ENCODE measurements around the gene ITGA7.

ITGA7 gene, protein sequence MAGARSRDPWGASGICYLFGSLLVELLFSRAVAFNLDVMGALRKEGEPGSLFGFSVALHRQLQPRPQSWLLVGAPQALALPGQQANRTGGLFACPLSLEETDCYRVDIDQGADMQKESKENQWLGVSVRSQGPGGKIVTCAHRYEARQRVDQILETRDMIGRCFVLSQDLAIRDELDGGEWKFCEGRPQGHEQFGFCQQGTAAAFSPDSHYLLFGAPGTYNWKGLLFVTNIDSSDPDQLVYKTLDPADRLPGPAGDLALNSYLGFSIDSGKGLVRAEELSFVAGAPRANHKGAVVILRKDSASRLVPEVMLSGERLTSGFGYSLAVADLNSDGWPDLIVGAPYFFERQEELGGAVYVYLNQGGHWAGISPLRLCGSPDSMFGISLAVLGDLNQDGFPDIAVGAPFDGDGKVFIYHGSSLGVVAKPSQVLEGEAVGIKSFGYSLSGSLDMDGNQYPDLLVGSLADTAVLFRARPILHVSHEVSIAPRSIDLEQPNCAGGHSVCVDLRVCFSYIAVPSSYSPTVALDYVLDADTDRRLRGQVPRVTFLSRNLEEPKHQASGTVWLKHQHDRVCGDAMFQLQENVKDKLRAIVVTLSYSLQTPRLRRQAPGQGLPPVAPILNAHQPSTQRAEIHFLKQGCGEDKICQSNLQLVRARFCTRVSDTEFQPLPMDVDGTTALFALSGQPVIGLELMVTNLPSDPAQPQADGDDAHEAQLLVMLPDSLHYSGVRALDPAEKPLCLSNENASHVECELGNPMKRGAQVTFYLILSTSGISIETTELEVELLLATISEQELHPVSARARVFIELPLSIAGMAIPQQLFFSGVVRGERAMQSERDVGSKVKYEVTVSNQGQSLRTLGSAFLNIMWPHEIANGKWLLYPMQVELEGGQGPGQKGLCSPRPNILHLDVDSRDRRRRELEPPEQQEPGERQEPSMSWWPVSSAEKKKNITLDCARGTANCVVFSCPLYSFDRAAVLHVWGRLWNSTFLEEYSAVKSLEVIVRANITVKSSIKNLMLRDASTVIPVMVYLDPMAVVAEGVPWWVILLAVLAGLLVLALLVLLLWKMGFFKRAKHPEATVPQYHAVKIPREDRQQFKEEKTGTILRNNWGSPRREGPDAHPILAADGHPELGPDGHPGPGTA

GRCh38 chr12:55707841-55708694, at the start of gene ITGA7:
TSS of gene ITGA7 (minus strand) at chr12:55707904. CDS start at chr12:55707682, 222 bp downstream.
- DNase-seq: peak; percentile 28

GRCh38 chr12:55755246-55755645, 47.5 kb upstream of the ITGA7 start:
- DNase-seq: no peak

- DNase-seq: no peak
Measured at GRCh38 chr12:55748230-55748993, 40.7 kb upstream of the ITGA7 start.

GRCh38 chr12:55746913-55747231, 39.2 kb upstream of the ITGA7 start:
- DNase-seq: no peak

- no peak for DNase-seq
Measured at GRCh38 chr12:55746174-55746912, 38.6 kb upstream of the ITGA7 start.

- DNase-seq: no peak
Measured at GRCh38 chr12:55745361-55746173, 37.9 kb upstream of the ITGA7 start.

DNA sequence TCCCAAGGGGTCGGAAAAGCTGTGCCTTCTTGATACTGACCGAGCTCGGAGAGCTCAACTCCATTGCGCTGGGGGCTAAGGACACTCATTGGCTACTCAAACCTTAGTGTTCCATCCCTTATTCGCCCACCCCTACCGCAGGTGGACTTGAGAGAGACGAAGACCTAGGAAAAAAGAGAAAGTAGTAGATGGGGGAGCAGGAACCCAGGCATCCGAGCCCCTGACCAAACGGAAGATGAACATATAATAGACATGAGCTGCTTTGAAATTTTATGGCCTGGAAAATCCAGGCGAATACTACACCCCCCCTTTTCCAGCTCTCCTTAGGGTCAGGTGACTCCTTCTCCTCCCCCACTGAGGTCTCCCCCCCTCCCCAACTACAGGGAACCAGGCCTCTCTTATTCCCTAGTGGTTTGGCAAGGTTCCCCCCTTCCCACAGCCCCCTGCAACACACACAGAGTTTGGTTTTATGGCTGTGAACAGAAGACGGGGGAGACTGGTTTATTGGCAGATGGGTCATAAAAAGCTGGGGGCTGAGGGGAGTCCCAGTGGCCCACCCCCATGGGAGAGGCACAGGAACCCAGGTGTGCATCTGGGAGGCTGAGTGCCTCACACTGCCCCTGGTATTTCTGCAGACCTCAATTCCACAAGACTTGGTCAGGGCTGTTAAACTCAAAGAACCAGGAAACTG, 36.8 kb upstream of the ITGA7 start:
- DNase-seq: no peak

DNA sequence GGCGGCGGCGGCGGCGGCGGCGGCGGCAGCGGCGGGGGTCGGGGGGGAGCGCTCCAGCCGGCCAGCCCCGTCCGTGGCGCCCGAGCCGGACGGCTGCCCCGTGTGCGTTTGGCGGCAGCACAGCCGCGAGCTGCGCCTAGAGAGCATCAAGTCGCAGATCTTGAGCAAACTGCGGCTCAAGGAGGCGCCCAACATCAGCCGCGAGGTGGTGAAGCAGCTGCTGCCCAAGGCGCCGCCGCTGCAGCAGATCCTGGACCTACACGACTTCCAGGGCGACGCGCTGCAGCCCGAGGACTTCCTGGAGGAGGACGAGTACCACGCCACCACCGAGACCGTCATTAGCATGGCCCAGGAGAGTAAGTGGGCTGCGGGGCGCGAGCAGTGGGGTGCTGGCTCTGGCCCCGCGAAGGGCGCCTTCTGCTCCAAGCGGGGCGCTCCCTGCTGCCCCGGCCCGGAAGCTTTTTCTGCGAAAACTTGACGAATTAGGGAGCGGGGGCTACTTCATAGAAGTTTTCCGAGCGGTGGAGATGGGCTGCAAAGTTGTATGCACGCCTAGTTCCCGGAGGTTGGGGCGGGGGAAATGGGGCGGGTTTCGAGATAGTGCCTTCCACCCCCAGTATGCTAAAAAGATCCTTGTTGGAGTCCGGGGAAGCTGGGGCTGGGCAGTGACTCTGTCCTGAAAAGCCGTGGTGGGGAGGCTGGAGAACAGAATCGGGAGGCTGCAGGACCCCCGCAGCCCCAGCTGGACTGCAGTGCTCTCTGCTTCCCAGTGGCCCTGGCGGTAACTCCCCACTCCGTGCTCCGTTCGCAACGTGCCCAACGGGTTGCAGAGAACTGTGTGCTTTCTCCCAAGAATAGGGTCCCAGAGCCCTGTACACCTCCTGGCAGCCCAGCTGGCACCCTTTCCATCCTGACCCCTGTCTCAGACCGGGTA, 36.0 kb upstream of the ITGA7 start:
- DNase-seq: peak; percentile 31

- DNase-seq: peak; percentile 76
Measured at GRCh38 chr12:55742719-55743405, 35.2 kb upstream of the ITGA7 start, which contains the start of gene GDF11. TSS of gene GDF11 (plus strand) at chr12:55743122. CDS start at chr12:55743317, 195 bp downstream.

GRCh38 chr12:55741931-55742680, 34.4 kb upstream of the ITGA7 start:
- no peak for DNase-seq

DNA sequence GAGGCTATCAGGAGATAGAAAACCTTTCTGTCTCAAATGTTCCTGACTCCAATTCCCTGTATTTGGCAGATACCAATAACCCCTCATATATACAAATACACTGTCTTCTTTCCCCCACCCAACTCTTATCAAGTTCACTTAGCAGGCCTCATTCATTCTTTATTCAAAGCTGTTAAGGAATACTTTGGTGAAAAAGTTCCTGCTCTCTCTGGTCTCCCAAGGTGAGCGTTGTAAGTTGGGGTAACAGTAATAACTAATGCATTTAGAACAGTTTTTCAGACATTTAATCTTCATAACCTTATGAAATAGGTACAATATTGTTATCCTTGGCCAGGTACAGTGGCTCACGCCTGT, 31.3 kb upstream of the ITGA7 start:
- no peak for DNase-seq

GRCh38 chr12:55738123-55739024, 30.7 kb upstream of the ITGA7 start:
- DNase-seq: peak; percentile 86

- no peak for DNase-seq
Measured at GRCh38 chr12:55737581-55738122, 29.9 kb upstream of the ITGA7 start.

DNA sequence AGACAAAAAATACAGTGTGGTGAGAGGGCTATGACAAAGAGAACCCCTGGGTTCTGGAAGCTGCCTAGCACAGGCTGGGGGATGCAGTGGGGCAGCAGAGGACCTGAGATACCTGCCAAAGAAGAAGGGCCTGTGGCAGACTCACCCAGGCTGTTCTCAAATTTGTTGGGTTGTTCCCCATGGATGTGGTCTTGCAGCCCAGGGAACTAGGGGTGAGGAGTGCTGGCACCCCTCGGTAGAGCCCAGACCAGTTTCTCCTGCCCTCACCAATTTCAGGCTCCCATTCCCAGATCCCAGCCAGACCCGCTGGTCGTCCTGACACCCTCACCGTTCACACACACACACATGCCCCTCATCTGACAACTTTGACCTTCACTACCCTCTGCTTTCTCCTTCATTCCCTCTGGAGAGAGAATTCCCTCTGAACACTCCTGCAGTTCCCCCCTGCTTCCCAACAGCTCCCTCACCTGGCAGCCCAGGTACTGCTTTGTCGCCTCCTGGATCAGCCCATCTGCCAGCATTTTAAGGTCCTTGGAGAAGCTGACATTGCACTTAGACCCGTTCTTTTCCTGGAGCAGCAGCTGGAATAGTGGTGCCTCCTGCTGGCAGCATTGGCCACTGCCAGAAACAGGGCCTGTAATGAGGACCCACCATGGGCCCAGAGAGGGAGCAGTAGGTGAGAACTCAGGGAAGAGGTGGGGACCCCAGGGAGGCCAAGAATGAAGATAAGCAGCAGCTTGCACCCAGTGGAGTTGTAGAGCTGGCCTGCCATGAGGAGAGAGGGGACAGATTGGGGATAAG, 29.3 kb upstream of the ITGA7 start:
- DNase-seq: peak; percentile 58

- DNase-seq: no peak
Measured at GRCh38 chr12:55736076-55736475, 28.4 kb upstream of the ITGA7 start.
